Ectodermal cell (in vitro differentiated cells): ENCODE results near the gene BIVM.

Experiments used
- H3K27ac ChIP-seq: 2 replicates; pipeline ENCODE4 v1.7.0; 2013; ENCODE audit warnings: mild to moderate bottlenecking, low read depth, low read length; ENCODE audit not compliant: insufficient read depth, poor library complexity, severe bottlenecking
- H3K27me3 ChIP-seq: 2 replicates; pipeline ENCODE4 v1.7.0; 2013; ENCODE audit warnings: mild to moderate bottlenecking, low read length; ENCODE audit not compliant: insufficient read depth, control insufficient read depth, poor library complexity, severe bottlenecking
- H3K36me3 ChIP-seq: one replicate; pipeline ENCODE4 v1.7.0; 2013; ENCODE audit warnings: low read length; ENCODE audit not compliant: control insufficient read depth, insufficient read depth
- H3K4me1 ChIP-seq: one replicate; pipeline ENCODE4 v1.7.0; 2013; ENCODE audit warnings: low read length; ENCODE audit not compliant: control insufficient read depth, insufficient read depth
- H3K4me3 ChIP-seq: 2 replicates; pipeline ENCODE4 v1.7.0; 2013; ENCODE audit warnings: low read depth, low read length, control low read depth; ENCODE audit not compliant: insufficient read depth
- H3K9me3 ChIP-seq: 2 replicates; pipeline ENCODE4 v1.7.0; 2013; ENCODE audit warnings: mild to moderate bottlenecking, low read length, moderate library complexity; ENCODE audit not compliant: control insufficient read depth
- WGBS, 2 experiments: methylation state at CpG; one replicate each; pipeline ENCODE4 v1.1.7; 2013; ENCODE audit warnings: missing lambda C conversion rate in 2 of 2; 5-methylcytosine and 5-hydroxymethylcytosine counted together

The BIVM gene

DNA sequence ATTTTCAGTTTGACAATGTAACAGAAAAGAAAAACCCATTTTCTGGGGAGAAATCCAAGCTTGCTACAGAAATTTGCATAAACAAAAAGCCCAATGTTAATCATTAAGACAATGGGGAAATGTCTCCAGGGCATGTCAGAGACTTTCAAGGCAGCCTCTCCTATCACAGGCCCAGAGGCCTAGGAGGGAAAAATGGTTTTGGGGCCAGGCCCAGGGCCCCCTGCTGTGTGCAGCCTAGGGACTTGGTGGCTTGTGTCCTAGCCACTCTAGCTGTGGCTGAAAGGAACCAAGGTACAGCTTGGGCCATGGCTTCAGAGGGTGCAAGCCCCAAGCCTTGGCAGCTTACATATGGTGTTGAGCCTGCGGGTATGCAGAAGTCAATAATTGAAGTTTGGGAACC lies 17.3 kb upstream of the BIVM start:
- Histone ChIP-seq H3K27me3 (no peaks in the 10 kb centered on the region), H3K27ac (no peak overlapping the region), H3K9me3 (no peaks in the 10 kb centered on the region), H3K4me1 (no peaks in the 10 kb centered on the region), H3K4me3 (no peak overlapping the region), H3K36me3 (peaks cover 8% of the 10 kb centered on the region)
- 90 to 100% methylated on average over 1 of the region's 1 CpG for WGBS, 2 experiments

DNA sequence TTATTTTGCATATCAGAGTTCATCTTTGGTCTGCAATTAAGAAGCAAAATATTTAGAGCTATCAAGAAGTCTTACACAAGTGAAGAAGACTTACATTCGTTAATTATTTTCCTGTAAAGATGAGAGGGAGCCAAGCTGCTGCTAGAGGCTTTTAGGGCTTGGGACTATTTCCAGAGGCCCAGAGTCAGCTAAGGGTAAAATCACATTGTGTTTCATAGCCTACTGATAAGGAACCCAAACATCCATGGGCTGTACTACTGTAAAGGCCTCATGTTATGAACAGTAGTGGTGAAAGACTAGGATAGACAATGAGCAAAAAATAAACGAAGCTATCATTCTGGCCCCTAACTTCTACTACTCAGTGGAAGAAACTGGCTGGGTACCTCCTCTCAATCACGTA lies 14.4 kb upstream of the BIVM start:
- Histone ChIP-seq H3K27me3 (no peaks in the 10 kb centered on the region), H3K36me3 (peaks cover 8% of the 10 kb centered on the region), H3K27ac (no peak overlapping the region), H3K4me1 (no peaks in the 10 kb centered on the region), H3K9me3 (no peaks in the 10 kb centered on the region), H3K4me3 (no peak overlapping the region)
- 94 to 97% methylated on average over 3 of the region's 3 CpGs for WGBS, 2 experiments

DNA sequence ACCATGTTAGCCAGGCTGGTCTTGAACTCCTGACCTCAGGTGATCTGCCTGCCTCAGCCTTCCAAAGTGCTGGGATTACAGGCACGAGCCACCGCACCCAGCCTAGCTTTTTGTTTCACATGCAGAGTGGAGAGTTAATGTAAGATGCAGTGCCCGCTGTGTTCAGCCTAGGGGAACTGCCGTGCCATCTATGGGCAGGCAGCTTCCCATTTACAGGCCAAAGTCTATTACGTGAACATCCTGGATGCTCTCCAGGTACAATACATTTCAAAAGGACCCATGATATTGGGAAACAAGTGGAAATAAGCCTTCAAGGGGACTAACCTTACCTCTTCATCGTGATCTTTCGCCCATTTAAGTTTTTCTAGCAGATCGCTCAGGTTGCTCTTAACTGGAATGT lies 10.2 kb upstream of the BIVM start:
- no peaks in the 10 kb centered on the region for H3K27me3 ChIP-seq
- no peak overlapping the region for H3K27ac ChIP-seq
- 94 to 95% methylated on average over 8 of the region's 8 CpGs for WGBS, 2 experiments
- H3K4me1 ChIP-seq: no peaks in the 10 kb centered on the region
- no peaks in the 10 kb centered on the region for H3K9me3 ChIP-seq
- no peak overlapping the region for H3K4me3 ChIP-seq
- no peaks in the 10 kb centered on the region for H3K36me3 ChIP-seq

DNA sequence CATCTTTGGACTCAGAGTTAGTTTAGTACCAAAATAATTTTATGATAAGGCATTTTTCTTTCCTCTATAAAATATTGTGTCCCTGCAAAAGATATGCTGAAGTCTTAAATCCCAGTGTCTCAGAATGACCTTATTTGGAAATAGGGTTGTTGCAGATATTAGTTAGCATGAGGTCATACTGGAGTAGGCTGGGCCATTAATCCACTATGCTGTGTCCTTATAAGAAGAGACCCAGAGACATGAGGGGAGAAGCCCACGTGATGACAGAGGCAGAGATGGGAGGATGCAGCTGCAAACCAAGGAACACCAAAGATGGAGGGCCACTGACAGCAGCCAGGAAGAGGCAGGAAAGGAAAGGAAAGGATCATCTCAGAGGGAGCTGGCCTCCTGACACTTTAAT lies 6.5 kb upstream of the BIVM start:
- no peak overlapping the region for H3K4me3 ChIP-seq
- 85 to 90% methylated on average over 1 of the region's 1 CpG for WGBS, 2 experiments
- no peaks in the 10 kb centered on the region for H3K4me1 ChIP-seq
- H3K27me3 ChIP-seq: no peaks in the 10 kb centered on the region
- H3K36me3 ChIP-seq: no peaks in the 10 kb centered on the region
- no peak overlapping the region for H3K27ac ChIP-seq
- no peaks in the 10 kb centered on the region for H3K9me3 ChIP-seq

DNA sequence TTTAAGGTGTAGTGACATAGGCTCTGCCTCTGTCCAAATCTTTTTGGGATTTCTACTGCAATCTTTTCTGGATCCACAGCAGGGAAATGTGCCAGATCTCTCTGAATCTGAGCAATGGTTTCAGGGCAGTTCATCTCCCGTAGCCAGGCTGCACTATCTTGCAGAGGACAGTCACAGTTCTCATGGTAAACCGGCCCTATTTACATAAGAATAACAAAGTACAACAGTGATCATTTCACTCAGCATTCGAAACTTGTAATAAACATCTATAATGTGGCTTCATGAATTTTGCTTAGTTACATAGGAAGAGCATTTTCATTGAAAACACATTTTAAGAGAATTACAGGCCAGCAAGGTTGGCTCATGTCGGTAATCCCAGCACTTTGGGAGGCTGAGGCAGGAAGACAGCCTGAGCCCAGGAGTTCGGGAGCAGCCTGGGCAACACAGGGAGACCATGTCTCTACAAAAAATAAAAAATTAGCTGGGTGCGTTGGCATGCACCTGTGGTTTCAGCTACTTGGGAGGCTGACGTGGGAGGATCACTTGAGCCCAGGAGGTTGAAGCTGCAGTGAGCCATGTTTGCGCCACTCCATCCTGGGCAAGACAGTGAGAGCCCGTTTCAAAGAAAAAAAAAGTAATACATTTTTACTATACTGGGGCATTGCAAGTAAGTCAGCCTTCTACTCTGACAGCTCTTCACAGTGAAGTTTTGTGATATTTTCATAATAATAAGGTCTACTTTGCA lies 5.1 kb upstream of the BIVM start:
- Histone ChIP-seq H3K9me3 (no peaks in the 10 kb centered on the region), H3K4me3 (no peak overlapping the region), H3K27ac (no peak overlapping the region), H3K36me3 (no peaks in the 10 kb centered on the region), H3K4me1 (no peaks in the 10 kb centered on the region), H3K27me3 (peaks cover 14% of the 10 kb centered on the region)
- WGBS, 2 experiments: 64 to 65% methylated on average over 8 to 9 of the region's 9 CpGs

DNA sequence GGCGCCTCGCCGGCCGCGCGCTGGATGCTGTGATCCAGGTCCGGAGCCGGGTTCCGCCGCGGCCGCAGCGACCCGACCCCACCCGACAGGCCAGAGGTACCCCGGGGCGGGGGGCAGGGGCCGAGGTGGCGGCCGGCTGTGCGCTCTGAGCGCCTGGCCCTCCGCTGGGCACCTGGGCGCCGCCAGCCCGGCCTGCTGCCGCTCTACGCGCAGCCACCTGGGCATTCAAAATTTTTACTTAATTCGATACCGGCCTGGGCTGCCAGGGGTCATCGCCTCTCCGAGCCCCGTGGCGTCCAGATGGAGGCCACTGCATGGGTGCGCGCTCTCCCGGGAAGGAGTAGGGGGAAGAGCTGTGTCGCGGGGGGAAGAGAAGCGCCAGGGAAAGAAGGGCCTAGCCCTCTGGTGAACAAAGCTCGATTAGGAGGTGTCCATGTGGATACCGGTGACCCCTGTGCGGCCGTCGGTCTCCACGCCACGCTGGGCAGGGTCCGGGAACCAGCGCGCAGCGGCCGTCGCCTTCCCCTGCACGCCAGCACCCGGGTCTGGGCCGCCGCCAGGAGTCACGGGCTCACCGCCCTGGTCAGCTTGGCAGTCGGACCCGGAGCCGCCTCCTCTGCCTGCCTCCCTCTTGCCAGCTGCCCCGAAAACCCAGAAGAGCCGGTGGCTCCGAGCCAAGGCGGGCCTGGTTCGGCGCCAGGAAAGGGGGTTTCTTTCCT lies 666 bp downstream of the BIVM start:
- H3K27ac ChIP-seq: no peak overlapping the region
- no peaks in the 10 kb centered on the region for H3K36me3 ChIP-seq
- H3K4me1 ChIP-seq: no peaks in the 10 kb centered on the region
- peaks cover 37% of the 10 kb centered on the region for H3K27me3 ChIP-seq
- peak overlapping the region; percentile 72 for H3K4me3 ChIP-seq
- no peaks in the 10 kb centered on the region for H3K9me3 ChIP-seq
- 1 to 2% methylated on average over 69 of the region's 69 CpGs for WGBS, 2 experiments

DNA sequence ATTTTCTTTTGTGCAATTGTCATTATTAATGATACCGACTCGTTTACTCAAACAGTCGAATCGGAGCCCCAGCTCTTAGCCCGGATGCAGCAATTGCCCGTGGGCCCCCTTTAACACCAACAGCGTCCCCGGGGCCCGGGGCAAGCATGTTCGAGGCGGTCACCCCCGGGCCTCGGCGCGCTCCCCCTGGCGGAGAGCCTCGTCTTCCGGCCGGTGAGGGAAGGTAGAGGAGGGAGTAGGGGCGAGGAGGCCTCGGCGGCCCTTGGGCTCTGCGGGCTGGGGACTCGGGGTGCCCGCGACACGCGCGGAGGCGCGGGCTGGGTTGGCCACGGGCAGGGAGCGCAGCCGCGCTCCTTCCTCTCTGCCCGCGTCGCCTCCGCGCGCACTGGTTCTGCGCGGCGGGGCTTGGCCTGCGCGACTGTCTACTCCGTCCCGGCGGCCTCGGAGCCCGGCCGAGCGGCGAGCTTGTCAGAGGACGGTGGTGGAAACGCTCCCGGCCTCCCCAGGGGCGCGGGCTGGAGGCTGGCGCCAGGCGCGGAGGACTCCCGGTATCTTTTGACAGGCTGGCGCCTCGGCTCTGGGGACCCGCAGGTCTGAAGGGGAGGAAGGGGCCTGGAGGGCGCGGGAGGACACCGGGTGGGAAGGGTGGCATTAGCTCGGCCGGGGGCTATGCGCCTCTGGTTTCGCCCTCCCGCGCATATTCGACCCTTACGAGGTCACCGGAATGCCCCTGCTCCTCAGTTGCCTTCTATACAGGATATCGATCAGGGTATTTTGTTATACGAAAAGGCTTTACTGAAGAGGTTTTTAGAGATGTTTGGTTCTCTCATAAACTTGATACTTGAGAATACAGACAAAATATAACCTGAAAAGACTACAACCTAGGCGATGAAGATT lies 1.5 kb downstream of the BIVM start:
- no peaks in the 10 kb centered on the region for H3K9me3 ChIP-seq
- no peak overlapping the region for H3K27ac ChIP-seq
- 3 to 4% methylated on average over 80 to 81 of the region's 81 CpGs for WGBS, 2 experiments
- no peaks in the 10 kb centered on the region for H3K4me1 ChIP-seq
- H3K4me3 ChIP-seq: peak overlapping the region; percentile 72
- H3K27me3 ChIP-seq: peaks cover 37% of the 10 kb centered on the region
- H3K36me3 ChIP-seq: no peaks in the 10 kb centered on the region

DNA sequence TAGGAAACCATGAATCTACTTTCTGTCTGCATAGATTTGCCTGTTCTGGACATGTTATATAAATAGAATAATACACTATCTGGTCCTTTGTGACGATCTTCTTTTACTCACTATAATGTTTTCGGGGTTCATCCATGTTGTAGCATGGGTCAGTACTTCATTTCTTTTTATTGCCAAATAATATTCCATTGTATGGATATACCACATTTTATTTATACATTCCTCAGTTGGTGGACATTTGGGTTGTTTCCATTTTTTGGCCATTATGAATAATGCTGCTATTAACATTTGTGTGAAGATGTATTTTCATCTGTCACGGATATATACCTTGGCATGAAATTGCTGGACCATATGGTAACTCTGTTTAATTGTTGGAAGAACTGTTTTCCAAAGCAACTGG lies 6.8 kb downstream of the BIVM start:
- H3K9me3 ChIP-seq: no peaks in the 10 kb centered on the region
- WGBS, 2 experiments: 97 to 100% methylated on average over 1 to 3 of the region's 3 CpGs
- H3K27ac ChIP-seq: no peak overlapping the region
- H3K4me3 ChIP-seq: no peak overlapping the region
- H3K36me3 ChIP-seq: no peaks in the 10 kb centered on the region
- no peaks in the 10 kb centered on the region for H3K4me1 ChIP-seq
- peaks cover 5% of the 10 kb centered on the region for H3K27me3 ChIP-seq

DNA sequence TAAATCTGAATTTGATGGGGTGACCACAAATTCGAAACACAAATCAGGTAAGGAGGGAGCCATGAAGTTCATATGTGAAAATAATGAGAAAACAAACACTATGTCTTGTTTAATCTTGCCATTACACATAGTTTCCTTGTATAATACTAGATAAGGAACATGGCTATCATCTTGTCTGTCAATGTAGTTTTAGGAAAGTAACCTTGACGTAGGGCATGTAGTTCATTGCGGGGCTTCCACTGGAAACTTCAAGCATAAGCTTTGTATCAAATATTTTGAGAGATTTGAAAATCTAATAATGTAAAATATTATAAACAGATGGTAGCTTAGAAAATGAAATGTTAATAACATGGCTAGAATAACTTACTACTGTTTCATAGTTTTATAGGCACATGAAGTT lies 8.8 kb downstream of the BIVM start:
- no peak overlapping the region for H3K27ac ChIP-seq
- no peaks in the 10 kb centered on the region for H3K4me1 ChIP-seq
- no peak overlapping the region for H3K4me3 ChIP-seq
- H3K9me3 ChIP-seq: no peaks in the 10 kb centered on the region
- H3K27me3 ChIP-seq: no peaks in the 10 kb centered on the region
- WGBS, 2 experiments: 79 to 92% methylated on average over 3 of the region's 3 CpGs
- no peaks in the 10 kb centered on the region for H3K36me3 ChIP-seq
